Stomach (tissue), 4 donors: Measurements from ENCODE around the gene MLF1.

Experiments
- EP300 ChIP-seq: sonication (generic); formaldehyde crosslinking; IDR thresholded peaks from one replicate; pipeline ENCODE4 v1.6.1; 2017; ENCODE audit warnings: antibody characterized with exemption
- POLR2A ChIP-seq, 4 donors: fragments of 450-650 bp; IDR thresholded peaks; one replicate each; pipeline ENCODE4 v1.6.1; 2016; ENCODE audit warnings: antibody characterized with exemption in 4 of 4, control low read depth in 2 of 4, mild to moderate bottlenecking in 1 of 4, moderate library complexity in 1 of 4
- POLR2AphosphoS5 ChIP-seq, 3 donors: sonication (generic); formaldehyde crosslinking; IDR thresholded peaks; one replicate each; pipeline ENCODE4 v1.6.1; 2016; ENCODE audit warnings: antibody characterized with exemption in 3 of 3
- TF ChIP-seq, protein P1 (sequence below), 7 experiments: fragments of 450-650 bp in 4 of 7; fragments of 200-600 bp in 3 of 7; sonication (generic) in 3 of 7; IDR thresholded peaks; one replicate each; pipeline ENCODE4 v1.5.1; 2016 to 2019; ENCODE audit warnings: antibody characterized with exemption in 7 of 7, control low read depth in 2 of 7, mild to moderate bottlenecking in 1 of 7

GRCh38 chr3:158531334-158531733 lies 39.7 kb upstream of the MLF1 start:
- TF ChIP-seq, protein P1, sequence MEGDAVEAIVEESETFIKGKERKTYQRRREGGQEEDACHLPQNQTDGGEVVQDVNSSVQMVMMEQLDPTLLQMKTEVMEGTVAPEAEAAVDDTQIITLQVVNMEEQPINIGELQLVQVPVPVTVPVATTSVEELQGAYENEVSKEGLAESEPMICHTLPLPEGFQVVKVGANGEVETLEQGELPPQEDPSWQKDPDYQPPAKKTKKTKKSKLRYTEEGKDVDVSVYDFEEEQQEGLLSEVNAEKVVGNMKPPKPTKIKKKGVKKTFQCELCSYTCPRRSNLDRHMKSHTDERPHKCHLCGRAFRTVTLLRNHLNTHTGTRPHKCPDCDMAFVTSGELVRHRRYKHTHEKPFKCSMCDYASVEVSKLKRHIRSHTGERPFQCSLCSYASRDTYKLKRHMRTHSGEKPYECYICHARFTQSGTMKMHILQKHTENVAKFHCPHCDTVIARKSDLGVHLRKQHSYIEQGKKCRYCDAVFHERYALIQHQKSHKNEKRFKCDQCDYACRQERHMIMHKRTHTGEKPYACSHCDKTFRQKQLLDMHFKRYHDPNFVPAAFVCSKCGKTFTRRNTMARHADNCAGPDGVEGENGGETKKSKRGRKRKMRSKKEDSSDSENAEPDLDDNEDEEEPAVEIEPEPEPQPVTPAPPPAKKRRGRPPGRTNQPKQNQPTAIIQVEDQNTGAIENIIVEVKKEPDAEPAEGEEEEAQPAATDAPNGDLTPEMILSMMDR (IDR thresholded peaks at IDR 0.05): no peak
- TF ChIP-seq POLR2A (IDR thresholded peaks at IDR 0.05): no peak
- no peak for TF ChIP-seq POLR2AphosphoS5 (IDR thresholded peaks at IDR 0.05)
- no peak for TF ChIP-seq EP300
